CD14-positive monocyte (primary cell): Measurements from ENCODE around the gene DMBT1. TPM values are rescaled to one million over a fixed set of nuclear protein-coding genes. Genes with fewer than 3 reads are reported as not detected.

ENCODE experiments used
- DNase-seq, 3 donors: peaks; one replicate each; pipeline ENCODE4 v3.0.0-alpha.2; 2011 to 2022
- H2AFZ ChIP-seq: 2 replicates; pipeline ENCODE4 v1.6.0; 2012; ENCODE audit warnings: mild to moderate bottlenecking, low read depth, low read length, inconsistent platforms; ENCODE audit not compliant: insufficient read depth, poor library complexity, severe bottlenecking
- H3K27ac ChIP-seq, 2 donors: 1 replicate in 1 of 2; 2 replicates in 1 of 2; pipeline ENCODE4 v1.5.1; 2012 to 2013; ENCODE audit warnings: low read length in 2 of 2, control low read depth in 1 of 2, inconsistent platforms in 1 of 2, low read depth in 1 of 2, mild to moderate bottlenecking in 1 of 2
- H3K27me3 ChIP-seq, 2 donors: one replicate each; pipeline versions ENCODE4 v1.6.0 to v1.6.1; 2011 to 2013; ENCODE audit warnings: low read length in 2 of 2; ENCODE audit not compliant: control insufficient read depth in 2 of 2, insufficient read depth in 2 of 2
- H3K36me3 ChIP-seq, 2 donors: replicated peaks in 1 of 2; 1 replicate in 1 of 2; 2 replicates in 1 of 2; pipeline versions ENCODE4 v1.5.1 to v1.6.1; 2012 to 2013; ENCODE audit warnings: low read length in 2 of 2, control low read depth in 1 of 2, inconsistent platforms in 1 of 2, mild to moderate bottlenecking in 1 of 2; ENCODE audit not compliant: insufficient read depth in 2 of 2, control insufficient read depth in 1 of 2
- H3K4me1 ChIP-seq, 2 donors: 1 replicate in 1 of 2; 2 replicates in 1 of 2; pipeline versions ENCODE4 v1.5.1 to v1.6.1; 2012 to 2013; ENCODE audit warnings: low read length in 2 of 2, control low read depth in 1 of 2, inconsistent platforms in 1 of 2, mild to moderate bottlenecking in 1 of 2, moderate library complexity in 1 of 2; ENCODE audit not compliant: insufficient read depth in 2 of 2, control insufficient read depth in 1 of 2
- H3K4me2 ChIP-seq: replicated peaks from 2 replicates; pipeline ENCODE3; 2012; ENCODE audit warnings: low read length, moderate library complexity, mild to moderate bottlenecking; ENCODE audit not compliant: poor library complexity, severe bottlenecking; ENCODE audit errors: extremely low read depth
- H3K4me3 ChIP-seq, 3 experiments: fragments of 200-600 bp in 1 of 3; sonication (generic) in 1 of 3; replicated peaks in 1 of 3; 1 replicate in 2 of 3; 2 replicates in 1 of 3; pipeline ENCODE4 v1.5.1; 2011 to 2013; ENCODE audit warnings: low read length in 3 of 3, mild to moderate bottlenecking in 3 of 3, control low read depth in 2 of 3, low read depth in 2 of 3, inconsistent platforms in 1 of 3, moderate library complexity in 1 of 3
- H3K79me2 ChIP-seq: 2 replicates; pipeline ENCODE4 v1.6.0; 2012; ENCODE audit warnings: mild to moderate bottlenecking, control low read depth, inconsistent platforms, low read length, moderate library complexity; ENCODE audit not compliant: insufficient read depth
- H3K9ac ChIP-seq: 2 replicates; pipeline ENCODE4 v1.6.0; 2017; ENCODE audit warnings: low read length, mild to moderate bottlenecking; ENCODE audit not compliant: insufficient read depth, poor library complexity, severe bottlenecking
- H3K9me3 ChIP-seq, 2 donors: replicated peaks in 1 of 2; 1 replicate in 1 of 2; 2 replicates in 1 of 2; pipeline versions ENCODE4 v1.5.1 to v1.6.1; 2012 to 2013; ENCODE audit warnings: low read length in 2 of 2, control low read depth in 1 of 2; ENCODE audit not compliant: control insufficient read depth in 1 of 2, insufficient read depth in 1 of 2
- H4K20me1 ChIP-seq: 2 replicates; pipeline ENCODE4 v1.6.0; 2012; ENCODE audit warnings: mild to moderate bottlenecking, low read length, control low read depth, moderate library complexity; ENCODE audit not compliant: insufficient read depth
- H3K27ac Mint-ChIP-seq, 7 donors: one replicate each; pipeline ENCODE4 v1.8.0; 2020; ENCODE audit warnings: mild to moderate bottlenecking in 7 of 7, mixed read lengths in 7 of 7, moderate library complexity in 6 of 7, inconsistent platforms in 2 of 7
- H3K27me3 Mint-ChIP-seq, 3 donors: one replicate each; pipeline ENCODE4 v1.8.0; 2021 to 2022; ENCODE audit warnings: low read depth in 3 of 3, mild to moderate bottlenecking in 3 of 3, mixed read lengths in 3 of 3, moderate library complexity in 3 of 3, inconsistent platforms in 1 of 3
- H3K36me3 Mint-ChIP-seq, 2 donors: one replicate each; pipeline ENCODE4 v1.8.0; 2020; ENCODE audit warnings: mixed read lengths in 2 of 2, inconsistent platforms in 1 of 2, mild to moderate bottlenecking in 1 of 2
- H3K4me1 Mint-ChIP-seq: one replicate; pipeline ENCODE4 v1.8.0; 2020; ENCODE audit warnings: mild to moderate bottlenecking, mixed read lengths
- H3K4me3 Mint-ChIP-seq, 2 donors: one replicate each; pipeline ENCODE4 v1.8.0; 2020; ENCODE audit warnings: mild to moderate bottlenecking in 2 of 2, mixed read lengths in 2 of 2, moderate library complexity in 1 of 2
- H3K9me3 Mint-ChIP-seq, 7 donors: one replicate each; pipeline ENCODE4 v1.8.0; 2020 to 2022; ENCODE audit warnings: mixed read lengths in 7 of 7, mild to moderate bottlenecking in 6 of 7, moderate library complexity in 6 of 7, inconsistent platforms in 2 of 7
- CTCF ChIP-seq: fragments of 200-600 bp; IDR thresholded peaks from one replicate; pipeline ENCODE4 v1.8.0; 2022; ENCODE audit warnings: antibody characterized with exemption, mild to moderate bottlenecking
- WGBS: methylation state at CpG from one replicate; pipeline ENCODE4 v1.1.5; 2013; ENCODE audit warnings: missing lambda C conversion rate; ENCODE audit not compliant: insufficient coverage; 5-methylcytosine and 5-hydroxymethylcytosine counted together
- intact Hi-C, 2 donors: fragments of 100-400 bp; cut with micrococcal nuclease; formaldehyde crosslinking; loops; one replicate each; pipeline versions ENCODE4 v1.15.0 to v1.15.1; 2023
- polyA plus RNA-seq, 3 donors: library from polyadenylated mRNA; depleted of rRNA in 1 of 3; unstranded in 2 of 3; stranded (reverse) in 1 of 3; fragments of 300-500 nt in 2 of 3; fragments of >200 nt in 1 of 3; fragmentation: Illumina TruSeq in 2 of 3; gene quantifications; 1 replicate in 2 of 3; 2 replicates in 1 of 3; pipeline ENCODE4 v1.2.3, GENCODE V29; 2012 to 2021

Gene DMBT1
- polyA plus RNA-seq, 3 donors: not detected

- Histone ChIP-seq H3K36me3 (no peaks in the 10 kb centered on the region), H2AFZ (no peak overlapping the region), H3K4me2 (no peak overlapping the region), H3K27ac (no peak overlapping the region), H3K27me3 (no peaks in the 10 kb centered on the region), H3K9ac (no peak overlapping the region), H3K4me3 (no peak overlapping the region), H4K20me1 (no peaks in the 10 kb centered on the region), H3K4me1 (no peaks in the 10 kb centered on the region), H3K79me2 (no peaks in the 10 kb centered on the region), H3K9me3 (no peaks in the 10 kb centered on the region)
- Mint-ChIP-seq H3K4me1 (no peaks in the 10 kb centered on the region), H3K4me3 (no peak overlapping the region), H3K9me3 (peaks cover 0 to 8% (median 0%) of the 10 kb centered on the region in 7 donors), H3K36me3 (no peaks in the 10 kb centered on the region), H3K27ac (no peak overlapping the region), H3K27me3 (peaks cover 0 to 2% (median 0%) of the 10 kb centered on the region in 3 donors)
- WGBS: 83% methylated on average over 1 of the region's 5 CpGs
- TF ChIP-seq CTCF: no peak
- no peak for DNase-seq
- intact Hi-C loops: no loop called here
Measured at GRCh38 chr10:122692744-122693143, 132.2 kb downstream of the DMBT1 start.

Other genes with a start within 250 kb of the DMBT1 start
- 10 to 100 TPM in 2 of 3 donors, 1 to 10 TPM in 1; 5.5 to 14.9 (median 12.3) TPM for gene PLEKHA1, start 186.0 kb upstream of the DMBT1 start, polyA plus RNA-seq
- not detected for gene ARMS2, start 106.1 kb upstream of the DMBT1 start, polyA plus RNA-seq
- gene HTRA1, start 99.2 kb upstream of the DMBT1 start, polyA plus RNA-seq: 1 to 10 TPM in 2 of 3 donors, under 1 TPM in 1; 0.84 to 4.7 (median 2.2) TPM
- gene C10orf120, start 139.1 kb downstream of the DMBT1 start, polyA plus RNA-seq: not detected